Loucy (cell line): ENCODE results near the gene SLC4A8.

ENCODE experiments used
- EZH2phosphoT487 ChIP-seq: fragments of 200-600 bp; IDR thresholded peaks from 2 replicates; pipeline ENCODE4 v1.6.1; 2018; ENCODE audit warnings: antibody characterized with exemption, mild to moderate bottlenecking, moderate library complexity, borderline replicate concordance
- TF ChIP-seq, protein P1 (sequence below): fragments of 200-600 bp; sonication (generic); conservative IDR thresholded peaks from 2 replicates; pipeline ENCODE4 v1.5.1; 2014; ENCODE audit warnings: mild to moderate bottlenecking, antibody characterized with exemption, low read length

- TF ChIP-seq, protein P1, sequence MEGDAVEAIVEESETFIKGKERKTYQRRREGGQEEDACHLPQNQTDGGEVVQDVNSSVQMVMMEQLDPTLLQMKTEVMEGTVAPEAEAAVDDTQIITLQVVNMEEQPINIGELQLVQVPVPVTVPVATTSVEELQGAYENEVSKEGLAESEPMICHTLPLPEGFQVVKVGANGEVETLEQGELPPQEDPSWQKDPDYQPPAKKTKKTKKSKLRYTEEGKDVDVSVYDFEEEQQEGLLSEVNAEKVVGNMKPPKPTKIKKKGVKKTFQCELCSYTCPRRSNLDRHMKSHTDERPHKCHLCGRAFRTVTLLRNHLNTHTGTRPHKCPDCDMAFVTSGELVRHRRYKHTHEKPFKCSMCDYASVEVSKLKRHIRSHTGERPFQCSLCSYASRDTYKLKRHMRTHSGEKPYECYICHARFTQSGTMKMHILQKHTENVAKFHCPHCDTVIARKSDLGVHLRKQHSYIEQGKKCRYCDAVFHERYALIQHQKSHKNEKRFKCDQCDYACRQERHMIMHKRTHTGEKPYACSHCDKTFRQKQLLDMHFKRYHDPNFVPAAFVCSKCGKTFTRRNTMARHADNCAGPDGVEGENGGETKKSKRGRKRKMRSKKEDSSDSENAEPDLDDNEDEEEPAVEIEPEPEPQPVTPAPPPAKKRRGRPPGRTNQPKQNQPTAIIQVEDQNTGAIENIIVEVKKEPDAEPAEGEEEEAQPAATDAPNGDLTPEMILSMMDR, result no peak
- TF ChIP-seq EZH2phosphoT487, result no peak
Measured at GRCh38 chr12:51395283-51396230, 29.1 kb upstream of the SLC4A8 start.
